Measurements from ENCODE around the gene HERC2.
"Not testable (repeated sequence)": the region's sequence is repeated elsewhere in the genome, so short reads cannot be mapped to it uniquely, and the experiment has no call there.

- TF ChIP-seq CTCF, POLR2AphosphoS5, POLR2A, EP300 (IDR thresholded peaks at IDR 0.05): not testable (repeated sequence)
Measured at GRCh38 chr15:28203055-28203828, 118.7 kb downstream of the HERC2 start.

All from sigmoid colon (tissue), 4 donors.